Calu3 (cell line): ENCODE data around the gene ZSWIM8. TPM values are rescaled to one million over a fixed set of nuclear protein-coding genes. Genes with fewer than 3 reads are reported as not detected.
A peak's percentile ranks its signal among the peaks of the same experiment; 100 is the strongest.
"Not testable (repeated sequence)": the region's sequence is repeated elsewhere in the genome, so short reads cannot be mapped to it uniquely, and the experiment has no call there.

ENCODE experiments used
- Bru-seq: library from RNA; stranded (reverse); fragments of 400-500 nt; gene quantifications from one replicate; lab custom pipeline; 2021; lab: Mats Ljungman, UMichigan
- BruChase-seq, 2 experiments: library from RNA; stranded (reverse); fragments of 400-500 nt; gene quantifications; one replicate each; lab custom pipeline; 2021; lab: Mats Ljungman, UMichigan
- BruUV-seq: library from RNA; stranded (reverse); fragments of 400-500 nt; replicated peaks from 2 replicates; lab custom pipeline; 2021; lab: Mats Ljungman, UMichigan
- CTCF ChIA-PET: fragments of 300-600 bp; sonication (Branson Sonifier 250); formaldehyde crosslinking; loops from one replicate; lab custom pipeline; 2022; ENCODE audit warnings: antibody characterized with exemption; lab: Charles Lee
- DNase-seq: peaks from one replicate; pipeline ENCODE4 v3.0.0; 2022
- H3K27ac Mint-ChIP-seq: one replicate; pipeline ENCODE4 v1.8.0; 2022; ENCODE audit warnings: mixed read lengths; ENCODE audit not compliant: unreplicated experiment
- H3K27me3 Mint-ChIP-seq: one replicate; pipeline ENCODE4 v1.8.0; 2022; ENCODE audit warnings: mixed read lengths; ENCODE audit not compliant: unreplicated experiment
- H3K36me3 Mint-ChIP-seq: one replicate; pipeline ENCODE4 v1.8.0; 2022; ENCODE audit warnings: mild to moderate bottlenecking, moderate library complexity, mixed read lengths; ENCODE audit not compliant: insufficient read depth, unreplicated experiment
- H3K4me1 Mint-ChIP-seq: one replicate; pipeline ENCODE4 v1.8.0; 2022; ENCODE audit warnings: mild to moderate bottlenecking, low read depth, mixed read lengths; ENCODE audit not compliant: unreplicated experiment
- H3K4me3 Mint-ChIP-seq: one replicate; pipeline ENCODE4 v1.8.0; 2022; ENCODE audit warnings: mild to moderate bottlenecking, low read depth, moderate library complexity, mixed read lengths; ENCODE audit not compliant: unreplicated experiment
- H3K9me3 Mint-ChIP-seq: one replicate; pipeline ENCODE4 v1.8.0; 2022; ENCODE audit warnings: low read depth, mixed read lengths; ENCODE audit not compliant: unreplicated experiment
- CTCF ChIP-seq: fragments of 200-600 bp; IDR thresholded peaks from one replicate; pipeline ENCODE4 v1.8.0; 2022; ENCODE audit warnings: antibody characterized with exemption; ENCODE audit not compliant: unreplicated experiment
- intact Hi-C: fragments of 100-400 bp; cut with micrococcal nuclease; formaldehyde crosslinking; loops from one replicate; pipeline ENCODE4 v1.10.0; 2022; ENCODE audit not compliant: unreplicated experiment
- long read RNA-seq: library from polyadenylated mRNA; stranded (forward); transcript quantifications from one replicate; pipeline ENCODE4 v2.0.0, GENCODE V29; 2022
- total RNA-seq: library from RNA; stranded (reverse); gene quantifications from 2 replicates; pipeline ENCODE4 v1.2.3, GENCODE V29; 2022

ZSWIM8 gene
- total RNA-seq, result 59.9 and 69.9 TPM in 2 replicates
- percentile 58 among the genes with signal in this experiment for Bru-seq, nascent RNA
- percentile 78 among the genes with signal in this experiment for BruChase-seq, experiment 1, labeled RNA remaining after a 6-hour chase
- BruChase-seq, experiment 2, labeled RNA remaining after a 2-hour chase, result percentile 75 among the genes with signal in this experiment
- long read RNA-seq, partial matches to known transcripts, result 7 of 20 reads
- long read RNA-seq, other reads (novel, unspliced or antisense), result 11 of 20 reads

- H3K9me3 Mint-ChIP-seq, result no peaks in the 10 kb centered on the region
- H3K4me1 Mint-ChIP-seq, result peaks cover 37% of the 10 kb centered on the region
- no peaks in the 10 kb centered on the region for H3K27me3 Mint-ChIP-seq
- intact Hi-C loops, result no loop called here
- peaks cover 48% of the 10 kb centered on the region for H3K36me3 Mint-ChIP-seq
- H3K4me3 Mint-ChIP-seq, result peak within 1 kb of the TSS; percentile 78
- H3K27ac Mint-ChIP-seq, result peak within 1 kb of the TSS; percentile 94
- BruUV-seq, result no TSS peak
- TF ChIP-seq CTCF, result no peak
- peak; percentile 85 for DNase-seq
- CTCF ChIA-PET, result no interaction called here
Measured at GRCh38 chr10:73785211-73785720, at the start of gene ZSWIM8. Gene ZSWIM8 (plus strand): TSS chr10:73785606. CDS start chr10:73785879, 273 bp downstream.

GRCh38 chr10:73740501-73741254 is 44.7 kb upstream of the ZSWIM8 start:
- BruUV-seq, H3K9me3 Mint-ChIP-seq, DNase-seq, H3K27me3 Mint-ChIP-seq, intact Hi-C loops, H3K4me3 Mint-ChIP-seq, H3K4me1 Mint-ChIP-seq: not testable (repeated sequence)
- H3K36me3 Mint-ChIP-seq, result peaks cover 54% of the 10 kb centered on the region
- CTCF ChIA-PET, result interaction anchor here (0.7 kb wide), 1 partner anchor 11 kb away, joined by 3 read pairs; no protein-coding TSS in a partner anchor
- peak overlapping the region; percentile 47 for H3K27ac Mint-ChIP-seq

- Mint-ChIP-seq H3K4me1 (peaks cover 10% of the 10 kb centered on the region), H3K9me3 (no peaks in the 10 kb centered on the region), H3K4me3 (peak overlapping the region; percentile 98), H3K36me3 (peaks cover 71% of the 10 kb centered on the region), H3K27ac (peak overlapping the region; percentile 99), H3K27me3 (no peaks in the 10 kb centered on the region)
- CTCF ChIA-PET, result no interaction called here
- no TSS peak for BruUV-seq
- no peak for DNase-seq
- TF ChIP-seq CTCF, result no peak
- intact Hi-C loops, result no loop called here
Measured at GRCh38 chr10:73742454-73742734, 43.0 kb upstream of the ZSWIM8 start.

GRCh38 chr10:73743327-73743904 is 42.0 kb upstream of the ZSWIM8 start:
- H3K9me3 Mint-ChIP-seq, result no peaks in the 10 kb centered on the region
- peak overlapping the region; percentile 98 for H3K4me3 Mint-ChIP-seq
- BruUV-seq, result TSS peak; percentile 96
- intact Hi-C loops, result no loop called here
- H3K4me1 Mint-ChIP-seq, result peaks cover 10% of the 10 kb centered on the region
- DNase-seq, result no peak
- no peaks in the 10 kb centered on the region for H3K27me3 Mint-ChIP-seq
- CTCF ChIA-PET, result interaction anchor here (1.0 to 2.8 kb wide), 2 partner anchors 9 to 13 kb away, joined by 3 to 10 read pairs; no protein-coding TSS in a partner anchor
- TF ChIP-seq CTCF, result no peak
- H3K36me3 Mint-ChIP-seq, result peaks cover 81% of the 10 kb centered on the region
- peak overlapping the region; percentile 99 for H3K27ac Mint-ChIP-seq
